HL-60 (cell line): ENCODE results near the gene INTS1.

Experiments
- DNase-seq, 2 experiments: peaks; one replicate each; pipeline ENCODE4 v3.0.0-alpha.2; 2010 to 2020; ENCODE audit warnings: low read depth in 1 of 2, low spot score in 1 of 2
- H3K27ac ChIP-seq: fragments of 250-450 bp; sonication (Bioruptor Pico); replicated peaks from 2 replicates; pipeline ENCODE4 v1.5.1; 2020; ENCODE audit warnings: mild to moderate bottlenecking, moderate library complexity
- H3K27me3 ChIP-seq: fragments of 250-450 bp; sonication (Bioruptor Pico); 2 replicates; pipeline ENCODE4 v1.5.1; 2021; ENCODE audit warnings: mild to moderate bottlenecking, moderate library complexity; ENCODE audit not compliant: insufficient read depth, poor library complexity, severe bottlenecking
- H3K4me3 ChIP-seq: replicated peaks from 2 replicates; pipeline ENCODE4 v1.5.1; 2011; ENCODE audit warnings: mild to moderate bottlenecking, control low read depth, low read length; ENCODE audit not compliant: insufficient read depth
- GABPA ChIP-seq: IDR thresholded peaks from 2 replicates; pipeline ENCODE4 v1.6.1; 2012; ENCODE audit warnings: low read depth
- POLR2AphosphoS5 ChIP-seq: IDR thresholded peaks from 2 replicates; pipeline ENCODE4 v1.6.1; 2012; ENCODE audit warnings: low read depth
- REST ChIP-seq: IDR thresholded peaks from 2 replicates; pipeline ENCODE4 v1.6.1; 2012; ENCODE audit warnings: low read depth; ENCODE audit not compliant: insufficient replicate concordance
- SPI1 ChIP-seq: IDR thresholded peaks from 2 replicates; pipeline ENCODE4 v1.6.1; 2012; ENCODE audit warnings: low read depth, mild to moderate bottlenecking, borderline replicate concordance
- TF ChIP-seq, protein P1 (sequence below): IDR thresholded peaks from one replicate; pipeline ENCODE4 v1.5.1; 2011; ENCODE audit warnings: low read length, control low read depth, inconsistent platforms; ENCODE audit not compliant: insufficient read depth

Gene INTS1

DNA sequence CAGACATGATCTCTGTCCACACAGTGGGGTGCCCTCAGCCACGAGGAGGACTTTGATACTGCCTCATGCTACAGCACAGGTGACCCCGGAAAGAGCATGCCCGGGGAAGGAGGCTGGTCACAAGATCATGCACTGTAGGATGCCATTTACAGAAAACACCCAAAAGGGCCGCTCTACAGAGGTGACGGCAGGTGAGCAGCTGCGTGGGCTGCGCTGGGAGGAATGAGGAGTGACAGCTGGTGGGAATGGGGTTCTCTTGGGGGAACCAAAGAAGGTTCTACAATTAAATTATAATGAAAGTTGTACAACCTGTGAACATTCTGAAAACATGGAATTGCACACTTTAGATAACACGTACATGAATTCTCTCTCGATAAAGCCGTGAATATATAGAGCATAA, 12.0 kb downstream of the INTS1 start:
- no peak for DNase-seq
- Histone ChIP-seq H3K27ac (no peak overlapping the region), H3K27me3 (no peaks in the 10 kb centered on the region), H3K4me3 (no peak overlapping the region)
- TF ChIP-seq POLR2AphosphoS5 (no peak), GABPA (no peak), SPI1 (no peak), REST (no peak)
- TF ChIP-seq, protein P1, sequence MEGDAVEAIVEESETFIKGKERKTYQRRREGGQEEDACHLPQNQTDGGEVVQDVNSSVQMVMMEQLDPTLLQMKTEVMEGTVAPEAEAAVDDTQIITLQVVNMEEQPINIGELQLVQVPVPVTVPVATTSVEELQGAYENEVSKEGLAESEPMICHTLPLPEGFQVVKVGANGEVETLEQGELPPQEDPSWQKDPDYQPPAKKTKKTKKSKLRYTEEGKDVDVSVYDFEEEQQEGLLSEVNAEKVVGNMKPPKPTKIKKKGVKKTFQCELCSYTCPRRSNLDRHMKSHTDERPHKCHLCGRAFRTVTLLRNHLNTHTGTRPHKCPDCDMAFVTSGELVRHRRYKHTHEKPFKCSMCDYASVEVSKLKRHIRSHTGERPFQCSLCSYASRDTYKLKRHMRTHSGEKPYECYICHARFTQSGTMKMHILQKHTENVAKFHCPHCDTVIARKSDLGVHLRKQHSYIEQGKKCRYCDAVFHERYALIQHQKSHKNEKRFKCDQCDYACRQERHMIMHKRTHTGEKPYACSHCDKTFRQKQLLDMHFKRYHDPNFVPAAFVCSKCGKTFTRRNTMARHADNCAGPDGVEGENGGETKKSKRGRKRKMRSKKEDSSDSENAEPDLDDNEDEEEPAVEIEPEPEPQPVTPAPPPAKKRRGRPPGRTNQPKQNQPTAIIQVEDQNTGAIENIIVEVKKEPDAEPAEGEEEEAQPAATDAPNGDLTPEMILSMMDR: no peak

DNA sequence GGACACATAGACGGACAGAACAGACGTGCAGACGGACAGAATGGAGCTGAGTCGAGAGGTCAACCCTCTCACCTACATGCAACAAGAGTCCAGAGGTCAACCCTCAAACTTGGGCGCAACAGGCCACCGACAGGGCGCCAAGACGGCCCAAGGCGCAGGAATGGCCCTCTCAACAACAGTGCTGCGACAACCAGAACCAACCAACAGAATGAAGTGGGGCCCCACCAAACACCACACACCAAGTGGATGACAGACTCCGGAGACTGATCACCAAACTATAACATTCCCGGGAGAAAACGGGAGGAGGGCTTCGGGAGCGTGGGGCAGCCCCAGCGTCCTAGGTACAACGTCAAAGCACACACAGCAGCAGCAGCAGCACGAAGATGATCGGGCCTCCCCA, 13.4 kb downstream of the INTS1 start:
- DNase-seq: no peak
- Histone ChIP-seq H3K27ac (no peak overlapping the region), H3K4me3 (no peak overlapping the region), H3K27me3 (no peaks in the 10 kb centered on the region)
- TF ChIP-seq REST (no peak), POLR2AphosphoS5 (no peak), GABPA (no peak), SPI1 (no peak)
- TF ChIP-seq, protein P1: no peak

GRCh38 chr7:1489336-1489735, 14.9 kb downstream of the INTS1 start:
- Histone ChIP-seq H3K27me3 (no peaks in the 10 kb centered on the region), H3K4me3 (no peak overlapping the region), H3K27ac (no peak overlapping the region)
- no peak for TF ChIP-seq GABPA
- DNase-seq: no peak

DNA sequence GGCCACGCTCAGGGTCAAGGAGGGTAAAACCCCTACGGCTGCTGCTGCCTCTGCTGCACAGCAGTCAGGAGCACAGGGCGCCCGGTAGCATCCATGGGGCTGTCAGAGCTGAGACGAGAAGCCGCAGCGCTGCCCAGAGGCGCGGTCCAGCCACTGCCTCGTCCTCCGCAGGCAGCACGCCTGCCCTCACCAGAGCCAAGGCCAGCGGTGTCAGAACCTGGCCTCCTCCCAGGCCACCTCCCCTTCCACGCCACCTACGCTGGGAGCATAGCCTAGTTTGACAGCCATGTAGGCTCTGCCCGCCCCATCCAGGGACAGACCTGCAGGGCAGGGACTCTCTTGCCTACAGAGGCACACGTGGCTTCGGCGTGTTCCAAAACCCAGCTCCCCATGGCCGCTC, 16.2 kb downstream of the INTS1 start:
- DNase-seq: no peak
- Histone ChIP-seq H3K27ac (no peak overlapping the region), H3K27me3 (no peaks in the 10 kb centered on the region), H3K4me3 (no peak overlapping the region)
- TF ChIP-seq GABPA (no peak), REST (no peak), SPI1 (no peak), POLR2AphosphoS5 (no peak)
- TF ChIP-seq, protein P1: no peak
